ENCODE measurements around the gene CYP26B1.

Gene CYP26B1

DNA sequence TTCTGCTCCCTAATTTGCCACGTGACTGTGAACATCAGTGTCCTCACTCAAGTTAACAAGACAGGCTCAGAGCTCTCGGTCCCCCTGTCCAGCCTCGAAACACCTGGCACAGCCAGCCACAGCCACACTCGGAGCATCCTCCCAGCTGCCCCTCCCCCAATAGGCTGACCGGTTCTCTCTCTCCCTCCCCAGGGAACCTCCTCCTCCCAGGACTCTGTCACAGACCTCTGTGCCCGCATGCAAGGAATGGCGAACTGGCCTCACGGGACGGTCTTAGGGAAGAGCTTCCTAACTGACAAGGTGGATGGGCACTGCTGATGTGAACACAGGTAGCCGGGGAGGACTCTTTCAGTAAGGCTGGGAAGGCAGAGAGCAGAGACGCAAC lies 18.8 kb downstream of the CYP26B1 start:
- ChIA-PET POLR2A (no interaction called here), CTCF (no interaction called here)
- H3K36me3 ChIP-seq (ENCODE audit: control insufficient read depth in 4 of 4, insufficient read depth in 4 of 4, low read length in 3 of 4), result no peaks in the 10 kb centered on the region
- H3K4me3 ChIP-seq (ENCODE audit: control insufficient read depth in 1 of 7, extremely low read depth in 1 of 7, insufficient read depth in 4 of 7, low read depth in 2 of 7, low read length in 6 of 7), result no peak overlapping the region
- no peak overlapping the region for H3K27ac ChIP-seq (ENCODE audit: insufficient read depth in 1 of 2, low read depth in 1 of 2, low read length in 2 of 2, poor library complexity in 1 of 2, severe bottlenecking in 2 of 2)
- no peaks in the 10 kb centered on the region for H3K4me1 ChIP-seq (ENCODE audit: control extremely low read depth in 1 of 4, control insufficient read depth in 4 of 4, insufficient read depth in 4 of 4, low read length in 3 of 4)
- no peaks in the 10 kb centered on the region for H3K9me3 ChIP-seq (ENCODE audit: control extremely low read depth in 1 of 5, control insufficient read depth in 4 of 5, insufficient read depth in 2 of 5, low read depth in 1 of 5, low read length in 4 of 5)
- 95% methylated on average over 6 of the region's 11 CpGs for WGBS (ENCODE audit: insufficient coverage)
- DNase-seq, result no peak
- peaks cover 0 to 21% (median 4%) of the 10 kb centered on the region in 5 experiments for H3K27me3 ChIP-seq (replicated peaks in 2 of 5; ENCODE audit: control insufficient read depth in 4 of 5, insufficient read depth in 5 of 5, low read length in 4 of 5)

DNA sequence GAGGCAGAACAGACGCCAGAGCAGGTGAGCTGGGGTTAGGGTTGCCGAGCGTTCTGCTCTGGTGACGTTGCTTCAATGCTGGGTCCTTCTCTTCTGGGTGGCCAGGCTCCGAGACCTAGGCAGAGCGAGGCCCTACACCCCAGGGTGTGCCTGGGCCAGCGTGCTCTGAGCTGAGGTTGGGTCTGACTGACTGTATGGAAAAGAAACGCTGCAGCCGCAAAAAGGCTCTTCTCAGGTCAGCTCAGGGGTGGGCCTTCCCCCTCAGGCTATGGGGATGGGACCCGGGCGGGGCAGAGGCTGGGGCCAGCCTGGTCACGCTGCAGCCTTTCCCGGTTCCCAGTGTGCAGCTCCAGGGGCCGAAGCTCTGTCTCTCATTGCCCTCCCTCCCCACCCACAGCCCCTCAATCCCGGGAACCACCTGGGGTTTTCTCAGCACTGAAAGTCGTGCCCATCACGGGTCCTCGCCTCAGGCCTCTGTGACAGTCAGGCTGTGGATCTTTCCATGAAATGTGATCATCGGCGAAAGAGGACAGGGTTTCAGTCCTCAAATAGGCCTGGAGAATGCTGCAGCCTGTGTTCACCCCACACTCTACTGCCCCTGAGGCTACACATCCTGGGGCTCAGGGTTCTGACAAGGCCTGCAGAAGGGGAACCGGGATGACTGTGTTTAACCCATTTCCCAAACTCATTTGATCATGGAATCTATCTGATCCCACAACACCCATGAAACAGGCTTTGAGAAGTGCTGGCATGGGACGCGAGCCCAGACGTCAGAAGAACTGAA lies 19.4 kb downstream of the CYP26B1 start:
- 96% methylated on average over 21 of the region's 24 CpGs for WGBS (ENCODE audit: insufficient coverage)
- Histone ChIP-seq H3K9me3 (ENCODE audit: control extremely low read depth in 1 of 5, control insufficient read depth in 4 of 5, insufficient read depth in 2 of 5, low read depth in 1 of 5, low read length in 4 of 5) (no peaks in the 10 kb centered on the region), H3K36me3 (ENCODE audit: control insufficient read depth in 4 of 4, insufficient read depth in 4 of 4, low read length in 3 of 4) (no peaks in the 10 kb centered on the region), H3K27ac (ENCODE audit: insufficient read depth in 1 of 2, low read depth in 1 of 2, low read length in 2 of 2, poor library complexity in 1 of 2, severe bottlenecking in 2 of 2) (no peak overlapping the region), H3K4me1 (ENCODE audit: control extremely low read depth in 1 of 4, control insufficient read depth in 4 of 4, insufficient read depth in 4 of 4, low read length in 3 of 4) (no peaks in the 10 kb centered on the region), H3K27me3 (replicated peaks in 2 of 5; ENCODE audit: control insufficient read depth in 4 of 5, insufficient read depth in 5 of 5, low read length in 4 of 5) (peaks cover 0 to 21% (median 4%) of the 10 kb centered on the region in 5 experiments), H3K4me3 (ENCODE audit: control insufficient read depth in 1 of 7, extremely low read depth in 1 of 7, insufficient read depth in 4 of 7, low read depth in 2 of 7, low read length in 6 of 7) (no peak overlapping the region)
- no peak for DNase-seq
- POLR2A ChIA-PET, result no interaction called here
- CTCF ChIA-PET, result interaction anchor here (0.9 kb wide), 1 partner anchor 10 kb away, joined by 3 read pairs; no protein-coding TSS in a partner anchor

DNA sequence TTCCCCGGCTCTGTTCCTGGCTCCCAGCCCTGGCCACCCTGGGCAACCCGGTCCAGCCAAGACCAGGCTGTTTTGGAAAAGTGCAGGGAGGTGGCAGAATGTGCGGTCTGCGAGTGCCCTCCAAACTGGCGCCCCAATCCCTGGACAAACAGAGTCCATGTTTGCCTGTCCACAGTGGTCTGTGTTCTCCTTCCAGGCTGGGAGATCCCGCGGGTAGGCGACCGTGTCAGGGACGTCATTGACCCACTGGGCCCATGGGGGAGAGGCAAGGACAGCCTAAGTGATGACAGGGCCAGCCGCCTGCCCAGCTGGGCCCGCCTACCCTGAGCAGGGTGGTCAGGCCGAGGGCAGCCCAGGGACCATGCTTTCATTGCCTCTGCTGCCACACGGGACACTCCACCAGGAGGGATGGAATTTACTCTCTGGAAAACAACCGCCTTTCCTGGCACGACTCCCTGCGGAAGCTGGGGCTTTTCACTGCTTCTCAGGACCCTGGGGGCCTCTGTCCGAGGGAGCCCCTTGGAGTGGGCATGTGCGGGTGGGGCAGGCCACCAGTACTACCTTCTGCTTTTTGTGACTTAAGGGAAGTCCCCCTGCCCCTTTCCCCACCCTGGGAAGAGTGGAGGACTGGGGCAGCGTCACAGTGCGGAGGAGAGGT lies 20.1 kb downstream of the CYP26B1 start:
- Histone ChIP-seq H3K9me3 (ENCODE audit: control extremely low read depth in 1 of 5, control insufficient read depth in 4 of 5, insufficient read depth in 2 of 5, low read depth in 1 of 5, low read length in 4 of 5) (peaks cover 0 to 4% (median 0%) of the 10 kb centered on the region in 5 experiments), H3K27ac (ENCODE audit: insufficient read depth in 1 of 2, low read depth in 1 of 2, low read length in 2 of 2, poor library complexity in 1 of 2, severe bottlenecking in 2 of 2) (no peak overlapping the region), H3K4me1 (ENCODE audit: control extremely low read depth in 1 of 4, control insufficient read depth in 4 of 4, insufficient read depth in 4 of 4, low read length in 3 of 4) (no peaks in the 10 kb centered on the region), H3K27me3 (replicated peaks in 2 of 5; ENCODE audit: control insufficient read depth in 4 of 5, insufficient read depth in 5 of 5, low read length in 4 of 5) (peaks cover 0 to 21% (median 4%) of the 10 kb centered on the region in 5 experiments), H3K36me3 (ENCODE audit: control insufficient read depth in 4 of 4, insufficient read depth in 4 of 4, low read length in 3 of 4) (no peaks in the 10 kb centered on the region), H3K4me3 (ENCODE audit: control insufficient read depth in 1 of 7, extremely low read depth in 1 of 7, insufficient read depth in 4 of 7, low read depth in 2 of 7, low read length in 6 of 7) (no peak overlapping the region)
- ChIA-PET CTCF (interaction anchor here (0.9 kb wide), 1 partner anchor 11 kb away, joined by 3 read pairs; no protein-coding TSS in a partner anchor), POLR2A (no interaction called here)
- 94% methylated on average over 20 of the region's 21 CpGs for WGBS (ENCODE audit: insufficient coverage)
- no peak for DNase-seq

DNA sequence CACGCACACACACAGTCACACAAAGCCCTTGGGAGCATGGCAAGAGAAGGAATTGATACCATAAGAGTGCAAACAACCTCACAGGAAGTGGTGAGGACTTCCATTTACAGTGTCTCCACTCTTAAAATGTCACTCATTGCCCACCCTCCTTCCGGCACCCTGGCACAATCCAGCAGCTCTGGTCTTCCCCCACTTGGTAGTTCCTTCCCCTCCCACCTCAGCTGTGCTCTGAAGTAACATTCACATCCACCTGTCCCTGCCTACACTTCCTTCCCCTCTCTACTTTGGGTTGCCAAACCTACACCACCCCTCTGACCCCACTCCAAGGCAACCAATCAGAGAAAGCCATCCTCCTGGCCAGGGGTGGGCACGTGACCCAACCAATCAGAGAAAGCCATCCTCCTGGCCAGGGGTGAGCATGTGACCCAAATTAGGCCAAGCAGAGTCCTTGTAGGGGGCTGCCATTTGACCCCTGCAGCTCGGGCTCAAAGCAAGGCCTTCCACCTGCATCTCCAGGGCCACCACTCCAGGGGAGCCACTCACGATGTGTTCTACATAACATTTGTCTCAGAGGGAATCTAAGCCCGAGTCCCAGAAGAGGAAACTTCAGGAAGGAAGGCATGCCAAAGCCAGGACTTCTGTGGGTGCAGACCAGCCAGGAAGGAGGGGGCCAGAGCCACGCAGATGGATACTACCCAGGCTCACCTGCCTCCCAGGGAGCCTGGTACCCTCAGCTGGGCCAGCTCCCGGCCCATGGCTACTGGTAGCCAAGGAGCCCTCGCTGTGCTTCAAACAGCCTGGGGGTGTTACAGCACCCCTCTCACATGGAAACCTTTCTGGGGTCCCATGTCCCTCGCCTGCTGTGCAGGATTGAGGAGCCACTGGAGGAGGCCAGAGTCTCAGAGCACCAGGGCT lies 21.2 kb downstream of the CYP26B1 start:
- DNase-seq, result no peak
- H3K27me3 ChIP-seq (replicated peaks in 2 of 5; ENCODE audit: control insufficient read depth in 4 of 5, insufficient read depth in 5 of 5, low read length in 4 of 5), result peaks cover 0 to 19% (median 4%) of the 10 kb centered on the region in 5 experiments

DNA sequence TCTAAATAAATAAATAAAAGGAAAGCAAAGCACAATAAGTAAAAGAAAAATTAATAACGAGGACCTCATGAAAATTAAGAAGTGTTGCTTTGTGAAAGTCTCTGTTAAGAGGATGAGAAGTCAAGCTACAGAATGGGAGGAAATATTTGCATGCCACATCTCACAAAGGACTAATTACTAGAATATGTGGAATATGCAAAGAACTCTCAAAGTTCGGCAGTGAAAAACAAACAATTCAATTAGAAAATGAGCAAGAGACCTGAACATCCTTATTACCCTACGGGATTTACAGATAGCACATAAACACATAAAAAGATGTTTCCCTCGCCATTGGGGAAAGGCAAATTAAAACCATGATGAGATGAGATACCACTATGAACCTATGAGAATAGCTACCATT lies 23.3 kb downstream of the CYP26B1 start:
- Histone ChIP-seq H3K27ac (ENCODE audit: insufficient read depth in 1 of 2, low read depth in 1 of 2, low read length in 2 of 2, poor library complexity in 1 of 2, severe bottlenecking in 2 of 2) (no peak overlapping the region), H3K4me3 (ENCODE audit: control insufficient read depth in 1 of 7, extremely low read depth in 1 of 7, insufficient read depth in 4 of 7, low read depth in 2 of 7, low read length in 6 of 7) (no peak overlapping the region), H3K27me3 (replicated peaks in 2 of 5; ENCODE audit: control insufficient read depth in 4 of 5, insufficient read depth in 5 of 5, low read length in 4 of 5) (no peaks in the 10 kb centered on the region), H3K36me3 (ENCODE audit: control insufficient read depth in 4 of 4, insufficient read depth in 4 of 4, low read length in 3 of 4) (no peaks in the 10 kb centered on the region), H3K4me1 (ENCODE audit: control extremely low read depth in 1 of 4, control insufficient read depth in 4 of 4, insufficient read depth in 4 of 4, low read length in 3 of 4) (no peaks in the 10 kb centered on the region), H3K9me3 (ENCODE audit: control extremely low read depth in 1 of 5, control insufficient read depth in 4 of 5, insufficient read depth in 2 of 5, low read depth in 1 of 5, low read length in 4 of 5) (peaks cover 0 to 4% (median 4%) of the 10 kb centered on the region in 5 experiments)
- DNase-seq, result no peak
- WGBS (ENCODE audit: insufficient coverage), result no CpG with 5 or more reads among the region's 4 CpGs
- POLR2A ChIA-PET, result no interaction called here
- CTCF ChIA-PET, result no interaction called here

More for the DNA sequence above, 21.2 kb downstream of the CYP26B1 start:
- WGBS (ENCODE audit: insufficient coverage), result 91% methylated on average over 9 of the region's 10 CpGs
- Histone ChIP-seq H3K27ac (ENCODE audit: insufficient read depth in 1 of 2, low read depth in 1 of 2, low read length in 2 of 2, poor library complexity in 1 of 2, severe bottlenecking in 2 of 2) (no peak overlapping the region), H3K9me3 (ENCODE audit: control extremely low read depth in 1 of 5, control insufficient read depth in 4 of 5, insufficient read depth in 2 of 5, low read depth in 1 of 5, low read length in 4 of 5) (peaks cover 0 to 4% (median 4%) of the 10 kb centered on the region in 5 experiments), H3K4me1 (ENCODE audit: control extremely low read depth in 1 of 4, control insufficient read depth in 4 of 4, insufficient read depth in 4 of 4, low read length in 3 of 4) (no peaks in the 10 kb centered on the region), H3K4me3 (ENCODE audit: control insufficient read depth in 1 of 7, extremely low read depth in 1 of 7, insufficient read depth in 4 of 7, low read depth in 2 of 7, low read length in 6 of 7) (no peak overlapping the region), H3K36me3 (ENCODE audit: control insufficient read depth in 4 of 4, insufficient read depth in 4 of 4, low read length in 3 of 4) (no peaks in the 10 kb centered on the region)
- ChIA-PET POLR2A (no interaction called here), CTCF (no interaction called here)

DNA sequence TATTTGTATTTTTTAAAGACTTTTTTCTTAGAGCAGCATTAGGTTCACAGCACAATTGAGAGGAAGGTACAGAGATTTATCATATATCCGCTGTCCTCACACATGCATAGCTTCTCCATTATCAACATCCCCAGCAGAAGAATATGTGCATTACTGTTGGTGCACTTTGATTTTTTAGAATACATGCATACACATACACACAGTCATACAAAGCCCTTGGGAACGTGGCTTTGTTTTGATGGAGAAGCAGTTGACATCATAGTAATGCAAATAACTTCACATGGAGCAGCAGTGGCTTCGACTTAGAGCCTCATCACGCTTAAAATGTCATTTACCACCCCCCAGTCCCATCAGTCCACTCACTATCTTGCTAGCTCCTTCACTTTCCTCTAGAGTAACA lies 26.5 kb downstream of the CYP26B1 start:
- WGBS (ENCODE audit: insufficient coverage), result 87% methylated on average over 3 of the region's 4 CpGs
- Histone ChIP-seq H3K36me3 (ENCODE audit: control insufficient read depth in 4 of 4, insufficient read depth in 4 of 4, low read length in 3 of 4) (no peaks in the 10 kb centered on the region), H3K4me1 (ENCODE audit: control extremely low read depth in 1 of 4, control insufficient read depth in 4 of 4, insufficient read depth in 4 of 4, low read length in 3 of 4) (peaks cover 0 to 1% (median 0%) of the 10 kb centered on the region in 4 experiments), H3K27me3 (replicated peaks in 2 of 5; ENCODE audit: control insufficient read depth in 4 of 5, insufficient read depth in 5 of 5, low read length in 4 of 5) (no peaks in the 10 kb centered on the region), H3K9me3 (ENCODE audit: control extremely low read depth in 1 of 5, control insufficient read depth in 4 of 5, insufficient read depth in 2 of 5, low read depth in 1 of 5, low read length in 4 of 5) (peaks cover 0 to 4% (median 4%) of the 10 kb centered on the region in 5 experiments), H3K4me3 (ENCODE audit: control insufficient read depth in 1 of 7, extremely low read depth in 1 of 7, insufficient read depth in 4 of 7, low read depth in 2 of 7, low read length in 6 of 7) (no peak overlapping the region), H3K27ac (ENCODE audit: insufficient read depth in 1 of 2, low read depth in 1 of 2, low read length in 2 of 2, poor library complexity in 1 of 2, severe bottlenecking in 2 of 2) (no peak overlapping the region)
- POLR2A ChIA-PET, result no interaction called here
- no peak for DNase-seq
- CTCF ChIA-PET, result no interaction called here

Measured in common myeloid progenitor, CD34-positive (primary cell).